Limb (tissue), 2 donors: Measurements from ENCODE around the gene DSE.

Source experiments
- DNase-seq, 2 donors: peaks; one replicate each; pipeline ENCODE4 v3.0.0-alpha.2; 2016; ENCODE audit errors: extremely low spot score in 2 of 2

DSE gene

DNA sequence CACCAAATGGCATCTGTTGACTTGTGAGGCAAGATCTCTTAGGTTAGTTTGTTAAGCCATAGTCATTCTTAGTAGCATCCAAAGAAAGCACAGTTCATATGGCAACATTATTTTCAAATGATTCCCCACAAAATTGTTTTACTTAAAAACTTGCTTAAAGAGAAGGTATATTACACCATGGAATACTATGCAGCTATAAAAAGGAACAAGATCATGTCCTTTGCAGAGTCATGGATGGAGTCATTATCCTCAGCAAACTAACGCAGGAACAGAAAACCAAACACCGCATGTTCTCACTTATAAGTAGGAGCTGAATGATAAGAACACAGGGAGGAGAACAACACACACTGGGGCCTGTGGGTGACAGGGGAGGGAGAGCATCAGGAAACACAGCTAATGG lies 10.9 kb upstream of the DSE start:
- no peak for DNase-seq

DNA sequence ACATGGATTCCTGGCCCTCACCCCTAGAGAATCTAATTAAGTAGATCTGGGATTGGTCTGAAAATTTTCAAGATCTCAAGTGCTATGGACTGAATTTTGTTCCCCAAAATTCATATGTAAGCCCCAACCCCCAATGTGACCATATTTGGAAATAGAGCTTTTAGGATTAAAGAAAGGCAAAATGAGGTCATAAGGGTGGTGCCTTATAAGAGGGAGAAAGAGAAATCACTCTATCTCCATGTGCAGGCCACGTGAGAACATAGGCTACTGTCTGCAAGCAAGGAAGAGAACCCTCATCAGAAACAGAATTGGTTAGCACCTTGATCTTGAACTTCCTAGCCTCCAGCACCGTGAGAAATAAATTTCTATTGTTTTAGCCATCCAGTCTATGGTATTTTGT lies 8.5 kb upstream of the DSE start:
- DNase-seq: no peak

DNA sequence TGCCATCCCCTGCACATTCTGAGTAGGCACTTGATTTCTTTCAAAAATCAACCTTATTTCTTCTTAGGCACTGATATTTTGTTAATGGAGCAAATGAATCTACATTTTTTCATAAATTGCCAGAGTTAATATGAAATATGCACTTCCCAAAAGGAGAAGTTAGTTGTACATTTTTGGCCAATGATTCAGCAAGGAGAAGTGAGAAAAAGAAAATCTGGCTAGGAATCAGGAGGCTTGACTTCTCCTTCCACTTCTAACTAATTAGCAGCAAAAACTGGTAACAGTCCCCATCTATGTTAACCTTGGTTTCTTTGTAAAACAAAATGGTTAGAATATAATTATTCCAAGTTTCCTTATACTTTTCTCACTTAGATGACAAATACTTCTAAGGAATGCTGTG lies 7.0 kb upstream of the DSE start:
- DNase-seq: no peak

DNA sequence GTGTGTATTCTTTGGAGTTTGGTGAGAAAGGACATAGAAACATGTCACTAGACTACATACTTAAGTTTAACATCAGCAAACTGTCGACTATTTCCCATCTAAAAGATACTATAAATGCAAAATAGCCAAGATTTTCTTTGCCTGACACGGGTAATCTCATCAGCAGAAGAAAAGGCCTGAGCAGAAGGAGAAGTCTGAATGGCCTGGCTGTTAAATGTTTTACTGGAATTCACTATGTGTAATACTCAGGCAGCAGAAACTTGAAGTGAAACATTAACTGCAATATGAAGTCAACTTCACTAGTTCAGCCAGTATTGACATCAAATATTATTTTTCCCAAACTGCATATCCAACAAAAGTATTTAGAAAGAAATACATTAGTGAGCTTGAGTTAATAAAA lies 6.4 kb upstream of the DSE start:
- DNase-seq: no peak

DNA sequence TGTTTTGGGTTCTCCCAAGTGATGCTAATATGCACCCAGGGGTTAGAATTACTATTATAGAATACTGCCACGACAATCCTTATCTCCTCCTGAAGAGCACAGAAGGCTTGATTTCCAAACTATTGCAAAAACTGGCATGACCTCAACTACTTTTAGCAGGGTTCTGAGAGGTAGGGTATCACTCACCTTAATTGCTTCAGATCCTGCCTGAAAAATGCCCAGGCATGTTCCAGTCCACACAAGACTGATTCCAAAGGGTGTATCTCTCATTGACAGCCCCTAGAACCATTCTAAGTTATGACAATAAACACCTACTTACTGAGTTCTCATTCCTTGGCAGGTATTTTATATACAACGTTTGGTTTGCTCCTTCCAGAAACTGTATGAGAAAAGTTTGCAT lies 5.0 kb upstream of the DSE start:
- DNase-seq: no peak

DNA sequence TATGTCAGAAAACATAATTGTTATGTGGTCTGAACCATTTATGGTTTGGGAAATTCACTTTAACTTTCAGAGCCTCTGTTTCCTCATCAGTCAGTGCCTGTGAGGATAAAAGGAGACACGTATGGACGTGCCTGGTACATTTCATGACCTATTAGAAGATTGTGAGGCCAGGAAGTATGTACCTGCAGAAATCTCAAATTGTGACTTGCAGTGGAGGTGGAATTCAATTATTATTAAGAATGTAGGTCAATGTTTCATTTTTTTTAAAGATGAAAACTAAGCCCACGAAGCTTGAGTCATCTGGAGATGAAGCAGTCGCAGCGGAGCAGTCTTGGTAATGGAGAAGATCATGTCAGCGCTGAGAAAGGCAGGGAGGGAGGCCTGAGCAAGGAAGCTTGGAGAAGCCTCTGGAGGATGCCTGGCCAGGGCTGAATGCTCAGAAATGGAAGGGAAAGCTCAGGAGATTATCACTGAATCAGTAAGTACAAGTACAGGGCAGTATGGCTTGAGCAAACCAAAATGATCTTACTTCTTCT lies 3.9 kb upstream of the DSE start:
- DNase-seq: no peak

DNA sequence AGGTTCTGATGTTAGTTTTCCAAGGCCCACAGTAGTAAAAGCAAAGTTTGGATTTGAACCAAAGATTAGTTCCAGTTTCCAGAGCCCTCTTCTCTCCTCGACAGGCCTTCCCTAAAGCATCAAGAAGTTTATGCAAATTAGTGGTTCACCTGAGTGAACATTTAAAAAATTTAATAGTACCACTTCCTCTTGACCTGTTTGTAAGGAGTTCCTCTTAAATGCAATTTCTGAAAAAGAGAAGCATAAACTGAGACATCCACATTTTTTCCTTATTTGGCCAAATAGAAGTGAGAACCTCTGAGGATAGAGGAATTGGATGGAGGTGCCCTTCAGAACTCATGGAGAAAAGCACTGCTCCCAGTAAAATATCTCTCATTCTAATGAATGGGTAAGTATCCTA lies 1.2 kb upstream of the DSE start:
- no peak for DNase-seq

DNA sequence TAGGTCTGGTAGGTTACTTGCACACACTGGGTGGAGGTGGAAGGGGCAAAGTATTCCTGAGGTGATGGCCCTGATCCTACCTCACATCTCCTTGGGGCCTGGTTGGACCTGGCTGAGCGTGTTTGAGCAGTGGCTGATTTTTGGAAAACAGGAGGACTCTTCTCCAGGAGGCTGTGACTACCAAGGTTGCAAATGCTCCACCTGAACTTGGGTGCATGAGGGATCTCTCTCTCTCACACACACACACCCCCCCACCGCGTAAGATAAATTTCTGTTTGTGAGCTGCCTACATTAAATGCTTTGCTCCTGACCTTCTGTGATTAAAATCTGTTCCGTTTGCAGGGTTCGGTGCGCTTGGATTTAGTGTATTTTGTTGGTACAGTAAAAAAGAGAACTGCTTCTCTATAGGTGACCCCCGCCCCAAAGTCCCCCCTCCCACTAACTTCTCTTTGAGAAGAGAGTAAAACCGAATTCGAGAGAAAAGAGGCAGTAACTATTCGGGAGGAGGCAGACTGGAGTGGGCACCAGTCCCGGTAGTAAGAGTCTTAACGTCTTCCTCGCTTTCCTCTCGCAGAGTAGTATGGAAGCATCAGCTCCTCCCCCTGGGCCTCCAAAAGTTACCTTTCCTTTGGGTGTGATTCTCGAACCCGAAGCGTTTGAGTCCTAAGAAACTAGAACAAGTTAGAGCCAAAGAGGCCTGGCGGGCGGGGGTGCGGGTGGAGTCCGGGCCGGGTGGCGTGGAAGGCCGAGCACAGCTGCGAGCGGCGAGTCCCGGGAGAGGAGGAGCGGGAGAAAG lies 585 bp upstream of the DSE start:
- DNase-seq: peak; percentile 27 to 85

DNA sequence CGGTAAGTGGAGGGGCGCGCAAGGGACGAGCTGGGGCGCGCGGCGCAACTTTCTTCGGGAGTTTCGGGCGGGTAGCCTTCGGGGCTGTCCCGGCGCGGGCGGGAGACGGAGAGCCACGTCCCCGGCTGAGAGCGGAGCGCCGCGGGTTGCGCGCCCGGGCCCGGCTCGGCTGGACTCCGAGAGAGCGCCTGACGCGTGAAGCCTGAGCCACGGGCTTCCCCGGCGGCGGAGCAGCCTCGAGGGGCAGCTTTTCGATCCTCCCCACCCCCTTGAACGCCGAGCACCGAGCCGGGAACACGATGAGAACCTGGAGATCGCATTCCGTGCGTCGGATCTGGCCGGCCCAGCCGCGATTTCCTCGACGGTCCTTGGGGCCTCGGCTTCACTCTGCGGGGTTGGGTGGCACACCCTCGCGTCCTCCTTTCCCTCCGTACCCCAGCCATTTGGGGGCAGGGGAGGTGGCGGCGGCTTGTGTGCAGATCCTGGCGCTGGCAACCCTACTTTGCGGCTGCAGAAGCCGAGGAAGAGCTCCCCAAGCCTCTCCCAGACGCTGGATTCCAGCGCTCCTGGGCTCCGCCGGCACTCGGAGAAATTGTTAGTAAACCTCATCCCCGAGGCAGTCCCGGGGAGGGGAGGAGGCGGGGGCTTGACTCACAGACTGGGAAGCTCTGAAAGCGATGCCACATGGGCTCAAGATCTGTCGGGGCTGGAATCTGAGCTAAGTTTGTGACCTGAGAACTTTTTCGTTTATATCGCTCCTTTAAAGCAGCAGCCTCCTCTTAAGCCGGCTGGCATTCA lies 572 bp downstream of the DSE start:
- peak; percentile 82 to 88 for DNase-seq

DNA sequence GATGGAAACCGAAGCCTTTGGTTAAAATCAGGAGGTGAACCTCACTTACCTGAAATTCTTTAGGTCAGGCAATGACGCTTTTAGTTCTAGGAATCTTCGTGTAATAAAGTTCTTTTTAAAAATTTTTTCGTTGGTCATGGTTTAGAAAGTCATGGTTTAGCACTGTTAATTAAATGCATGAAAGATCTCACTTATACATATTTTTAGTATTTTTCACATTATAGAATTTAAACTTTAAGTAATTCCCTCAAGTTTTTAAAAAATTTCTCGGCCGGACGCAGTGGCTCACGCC lies 1.1 kb downstream of the DSE start:
- no peak for DNase-seq

DNA sequence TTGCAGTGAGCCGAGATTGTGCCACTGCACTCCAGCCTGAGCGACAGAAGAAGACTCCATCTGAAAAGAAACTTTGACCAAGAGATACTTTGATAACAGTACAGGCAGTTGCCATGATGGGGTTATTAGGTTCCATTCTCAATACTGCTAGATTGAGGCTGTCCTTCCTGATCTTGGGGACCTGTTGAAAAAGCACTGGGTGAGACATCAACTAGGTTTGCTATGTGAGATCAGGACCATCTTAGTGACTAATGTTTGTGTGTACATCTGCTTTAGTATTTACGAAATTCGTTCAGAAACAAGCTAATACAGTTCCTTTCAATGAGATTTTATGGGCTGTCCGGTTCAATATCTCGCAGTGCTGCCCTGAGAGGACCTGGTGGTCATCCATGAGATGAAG lies 2.6 kb downstream of the DSE start:
- no peak for DNase-seq

DNA sequence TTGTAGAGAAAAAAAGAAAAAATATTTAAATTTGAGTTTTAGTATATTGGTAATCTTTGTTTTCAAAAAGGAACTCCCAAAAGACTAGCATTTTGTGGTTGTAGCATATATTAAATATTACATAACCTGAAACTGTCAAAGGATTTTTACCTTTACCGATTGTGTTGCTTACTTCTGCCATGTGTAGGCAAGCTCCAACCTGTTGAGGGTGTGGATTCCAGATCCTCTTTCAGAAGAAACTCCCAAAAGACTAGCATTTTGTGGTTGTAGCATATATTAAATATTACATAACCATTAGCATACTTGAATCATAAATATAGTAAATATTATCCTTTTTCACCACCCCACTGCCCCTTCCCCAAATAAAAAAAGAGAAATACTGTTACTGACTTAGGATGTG lies 3.2 kb downstream of the DSE start:
- no peak for DNase-seq

DNA sequence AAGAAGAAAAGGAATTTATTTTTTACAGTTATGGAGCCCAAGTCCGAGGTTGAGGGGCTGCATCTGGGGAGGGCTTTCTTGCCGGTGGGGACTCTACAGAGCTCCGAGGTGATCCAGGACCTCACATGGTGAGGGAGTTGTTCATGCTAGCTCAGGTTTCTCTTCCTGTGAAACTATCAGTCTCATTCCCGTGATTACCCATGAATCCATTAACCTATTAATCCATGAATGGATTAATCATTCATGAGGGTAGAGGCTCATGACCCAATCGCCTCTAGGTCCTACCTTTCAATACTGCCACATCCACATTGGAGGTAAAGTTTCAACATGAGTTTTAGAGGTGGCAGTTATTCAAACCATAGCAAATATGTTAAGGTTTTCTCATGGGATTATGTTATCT lies 3.8 kb downstream of the DSE start:
- no peak for DNase-seq

DNA sequence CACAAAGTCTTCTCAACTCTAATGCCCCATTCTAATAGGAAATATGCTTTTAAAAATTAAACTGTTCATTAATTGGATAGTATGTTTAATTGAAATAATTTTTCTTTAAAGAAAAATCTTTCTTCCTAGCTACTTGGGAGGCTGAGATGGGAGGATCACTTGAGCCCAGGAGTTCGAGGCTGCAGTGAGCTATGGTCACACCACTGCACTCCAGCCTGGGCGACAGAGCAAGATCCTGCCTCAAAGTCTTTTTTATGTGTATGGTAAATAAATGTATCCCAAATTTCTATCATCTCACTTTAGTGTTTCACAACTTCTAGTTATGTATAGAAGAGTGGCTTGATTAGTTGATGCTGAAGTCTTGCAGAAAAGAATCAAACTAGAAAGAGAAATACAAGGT lies 4.5 kb downstream of the DSE start:
- DNase-seq: no peak

DNA sequence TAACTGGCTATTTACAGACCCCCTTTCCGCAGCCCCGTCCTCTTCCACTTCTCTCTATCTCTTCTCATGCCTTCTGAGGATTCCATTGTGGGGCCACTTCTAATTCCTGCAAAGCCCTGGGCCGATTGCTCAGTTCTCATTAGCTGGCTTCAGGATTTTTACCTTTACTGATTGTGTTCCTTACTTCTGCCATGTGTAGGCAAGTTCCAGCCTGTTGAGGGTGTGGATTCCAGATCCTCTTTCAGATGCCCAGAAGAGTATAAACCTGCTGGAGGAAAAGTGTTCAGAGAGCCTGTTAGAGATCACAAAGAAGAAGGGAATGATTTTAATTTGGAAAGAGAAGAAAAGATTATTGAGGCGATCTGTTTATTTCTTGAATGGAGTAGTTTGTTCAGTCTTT lies 5.4 kb downstream of the DSE start:
- DNase-seq: no peak

DNA sequence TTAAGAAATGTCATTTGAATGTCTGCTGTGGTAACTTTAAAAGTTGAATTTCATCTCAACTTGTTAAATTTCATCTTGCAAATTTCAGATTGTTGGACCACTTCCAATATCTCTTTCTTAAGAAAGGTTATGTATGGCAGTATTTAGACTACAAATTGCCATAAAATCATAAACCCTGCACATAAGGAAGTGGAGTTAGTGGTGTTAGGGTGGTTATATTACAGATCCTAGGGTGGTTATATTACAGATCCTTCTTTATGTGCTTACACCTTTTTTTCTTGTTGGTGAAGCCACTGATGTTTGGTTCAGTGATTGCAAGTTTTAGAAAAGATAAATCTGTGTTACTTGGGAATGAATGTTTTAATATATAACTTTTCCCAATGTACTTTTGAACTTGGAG lies 9.0 kb downstream of the DSE start:
- DNase-seq: no peak

DNA sequence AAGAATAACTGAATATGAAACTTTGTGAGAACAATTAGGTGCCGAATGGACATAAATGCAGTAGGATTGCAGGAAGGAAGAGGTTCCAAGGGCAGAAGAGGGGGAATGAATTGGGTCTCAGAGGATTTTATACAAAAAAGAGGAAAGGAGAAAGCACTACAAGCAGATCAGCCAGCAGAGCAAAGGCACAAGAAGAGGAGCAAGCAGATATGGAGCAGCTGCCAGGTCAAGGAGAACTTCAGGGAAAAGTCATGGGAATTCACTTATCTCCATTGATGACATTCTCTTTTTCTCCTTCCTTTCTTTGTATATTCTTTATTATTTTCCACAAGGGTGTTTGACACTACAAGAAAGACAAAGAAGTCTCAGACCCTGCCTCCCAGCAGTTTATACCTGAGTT lies 9.6 kb downstream of the DSE start:
- no peak for DNase-seq

DNA sequence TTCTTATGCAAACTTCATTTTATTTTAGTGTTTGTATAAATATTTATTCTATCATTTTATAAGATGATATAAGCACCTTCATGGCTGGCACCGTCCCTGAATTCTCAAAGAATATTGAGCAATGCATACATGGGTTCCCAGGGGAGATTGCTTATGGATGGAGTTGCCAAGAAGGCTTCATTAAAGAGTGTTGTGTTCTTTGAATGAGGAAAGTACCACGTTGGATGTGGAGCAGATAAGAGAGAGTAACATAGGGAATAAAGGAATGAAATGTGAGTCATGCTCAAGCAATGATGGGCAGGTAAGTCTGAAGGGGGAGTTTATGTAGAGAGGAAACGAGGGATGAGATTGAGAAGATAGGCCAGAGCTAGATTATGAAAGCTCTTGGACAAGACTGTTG lies 10.3 kb downstream of the DSE start:
- no peak for DNase-seq

DNA sequence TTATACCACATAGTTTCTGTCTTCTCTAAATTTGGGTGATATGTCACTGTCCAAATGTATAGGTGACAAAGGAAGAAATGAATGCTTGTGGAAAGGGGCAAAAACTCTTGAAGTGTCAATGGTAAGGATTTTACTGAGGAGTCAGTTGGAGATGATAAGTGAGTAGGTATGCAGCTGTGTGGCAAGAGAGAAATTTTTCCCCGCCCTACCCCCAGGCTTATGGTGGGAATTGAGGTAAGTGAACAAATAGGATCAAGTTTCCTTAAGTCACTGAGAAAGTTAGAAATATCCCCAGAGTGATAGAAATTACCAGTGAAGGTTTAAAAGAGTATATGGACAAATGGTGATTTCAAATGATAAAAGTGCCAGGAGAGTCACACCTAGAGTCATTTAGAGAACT lies 11.8 kb downstream of the DSE start:
- DNase-seq: no peak

DNA sequence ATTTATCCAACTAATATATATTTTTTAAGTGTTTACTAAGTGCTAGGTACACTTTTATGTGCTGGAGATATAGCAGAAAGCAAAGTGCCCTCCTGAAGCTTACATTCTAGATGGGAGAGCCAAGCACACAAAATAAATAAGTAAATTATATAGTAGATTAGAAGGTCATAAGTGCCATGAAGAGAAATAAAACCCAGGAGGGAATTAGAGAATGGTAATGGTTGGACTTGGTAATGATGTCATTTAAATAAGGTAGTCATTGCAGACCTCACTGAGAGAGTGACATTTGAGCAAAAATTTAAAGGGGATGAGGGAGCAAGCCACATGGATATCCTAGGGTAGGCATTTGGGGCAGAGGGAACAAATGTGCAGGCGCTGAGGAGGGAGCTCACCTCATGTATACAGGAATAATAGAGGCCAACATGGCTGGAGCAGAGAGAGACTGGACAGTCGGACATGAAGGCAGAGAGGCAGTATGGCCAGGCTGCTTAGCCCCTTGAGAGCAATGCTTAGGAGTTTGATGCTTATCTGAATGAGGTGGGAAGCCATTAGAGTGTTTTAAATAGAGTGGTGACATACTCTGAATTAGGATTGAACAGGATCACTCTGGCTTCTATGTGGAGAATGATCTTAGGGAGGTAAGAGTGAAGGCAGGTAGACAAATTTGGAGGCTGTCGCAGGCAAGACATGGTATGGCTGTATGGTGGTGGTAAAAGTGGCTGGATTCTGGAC lies 14.1 kb downstream of the DSE start:
- DNase-seq: no peak

DNA sequence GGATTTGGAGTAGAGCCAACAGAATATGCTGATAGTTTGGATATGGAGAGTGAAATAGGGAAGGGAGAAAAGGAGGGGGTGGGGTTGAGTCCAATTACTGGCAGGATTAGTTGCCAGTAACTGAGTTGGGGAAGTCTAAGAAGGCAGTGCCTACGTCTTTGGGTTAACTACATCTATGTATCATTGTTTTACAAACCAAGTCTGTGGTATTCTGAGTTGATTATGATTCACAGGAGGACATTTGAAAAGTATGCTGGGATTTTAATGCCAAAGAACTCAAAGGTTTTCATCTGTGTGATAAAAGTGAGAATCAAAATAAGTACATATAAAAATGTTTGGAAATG lies 14.7 kb downstream of the DSE start:
- no peak for DNase-seq

DNA sequence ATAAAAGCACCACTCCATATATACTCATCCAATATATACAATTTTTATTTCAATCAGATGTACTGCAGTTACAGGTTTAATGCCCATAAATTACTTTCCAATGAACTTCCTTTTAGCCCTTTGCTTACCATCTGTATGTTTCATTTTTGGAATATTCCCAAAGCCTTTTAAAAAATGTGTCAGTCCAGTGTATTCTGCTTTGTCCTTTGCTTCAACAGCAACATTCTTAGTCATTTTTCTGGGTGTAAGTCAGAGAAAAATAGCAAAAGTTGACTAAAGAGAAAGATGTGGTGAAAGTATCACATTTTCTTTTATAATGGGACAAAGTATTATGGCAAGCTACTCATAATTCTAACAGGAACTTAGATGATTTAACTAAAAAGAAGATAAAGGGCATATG lies 15.2 kb downstream of the DSE start:
- no peak for DNase-seq
